ENCODE results near the gene TMEM150A. TPM values are rescaled to one million over a fixed set of nuclear protein-coding genes. Genes with fewer than 3 reads are reported as not detected.

The TMEM150A gene
- total and polyA plus RNA-seq, 2 of the 13 experiments (the other 11 are each of a cell fraction or from before 2014, with no cell fraction given), result 30.1 to 70.4 TPM

GRCh38 chr2:85566265-85566664 is 36.2 kb downstream of the TMEM150A start:
- Histone ChIP-seq H3K79me2 (ENCODE audit: insufficient read depth, low read length) (no peaks in the 10 kb centered on the region), H3K36me3 (replicated peaks in 1 of 2; ENCODE audit: control insufficient read depth in 1 of 2, insufficient read depth in 2 of 2, low read length in 2 of 2) (no peaks in the 10 kb centered on the region), H4K20me1 (ENCODE audit: insufficient read depth, low read length) (no peaks in the 10 kb centered on the region), H3K27ac (ENCODE audit: extremely low read length, insufficient read depth, low read length) (no peak overlapping the region), H3K4me2 (ENCODE audit: low read depth, low read length) (no peak overlapping the region), H3K4me3 (replicated peaks in 1 of 3; ENCODE audit: insufficient read depth in 1 of 3, low read depth in 2 of 3, low read length in 3 of 3) (no peak overlapping the region), H3K9me3 (ENCODE audit: low read length) (no peaks in the 10 kb centered on the region), H3K9ac (ENCODE audit: insufficient read depth, low read depth, low read length) (no peak overlapping the region), H3K4me1 (ENCODE audit: insufficient read depth, low read length) (peaks cover 25% of the 10 kb centered on the region), H3K27me3 (ENCODE audit: control insufficient read depth in 1 of 2, insufficient read depth in 2 of 2, low read length in 2 of 2) (peaks cover 0 to 7% of the 10 kb centered on the region in 2 experiments; a peak in 2 of 5 replicates), H2AFZ (ENCODE audit: low read length) (no peak overlapping the region)
- in situ Hi-C loops (cut with HindIII; ENCODE audit: extremely low pct_ligation_motif_present, low pct_unique_long_range_greater_than_20kb) (no loop called here), intact Hi-C loops (cut with micrococcal nuclease; ENCODE audit: unreplicated experiment) (no loop called here)
- DNase-seq (ENCODE audit: low spot score), result no peak
- WGBS (ENCODE audit: low lambda C conversion rate), result 26% methylated on average over 4 of the region's 4 CpGs
- CTCF ChIA-PET (ENCODE audit: low intra/inter-chr PET ratio, low total read pairs), result no interaction called here
- no peak for ATAC-seq
- TF ChIP-seq FOXP1 (IDR thresholded peaks at IDR 0.05) (no peak), FOXP1 (CRISPR knock-in tag; IDR thresholded peaks at IDR 0.05) (no peak), BORCS8-MEF2B (CRISPR knock-in tag; IDR thresholded peaks at IDR 0.05) (no peak), POLR2AphosphoS2 (IDR thresholded peaks at IDR 0.05; ENCODE audit: low read depth, low read length) (no peak), HNF4G (IDR thresholded peaks at IDR 0.05; ENCODE audit: borderline replicate concordance, low read depth, low read length) (peak; percentile 35; the same call in 1 of the 2 replicates), HNF4G (CRISPR knock-in tag; IDR thresholded peaks at IDR 0.05; ENCODE audit: borderline replicate concordance, low read depth) (no peak)
- TF ChIP-seq, protein P1, sequence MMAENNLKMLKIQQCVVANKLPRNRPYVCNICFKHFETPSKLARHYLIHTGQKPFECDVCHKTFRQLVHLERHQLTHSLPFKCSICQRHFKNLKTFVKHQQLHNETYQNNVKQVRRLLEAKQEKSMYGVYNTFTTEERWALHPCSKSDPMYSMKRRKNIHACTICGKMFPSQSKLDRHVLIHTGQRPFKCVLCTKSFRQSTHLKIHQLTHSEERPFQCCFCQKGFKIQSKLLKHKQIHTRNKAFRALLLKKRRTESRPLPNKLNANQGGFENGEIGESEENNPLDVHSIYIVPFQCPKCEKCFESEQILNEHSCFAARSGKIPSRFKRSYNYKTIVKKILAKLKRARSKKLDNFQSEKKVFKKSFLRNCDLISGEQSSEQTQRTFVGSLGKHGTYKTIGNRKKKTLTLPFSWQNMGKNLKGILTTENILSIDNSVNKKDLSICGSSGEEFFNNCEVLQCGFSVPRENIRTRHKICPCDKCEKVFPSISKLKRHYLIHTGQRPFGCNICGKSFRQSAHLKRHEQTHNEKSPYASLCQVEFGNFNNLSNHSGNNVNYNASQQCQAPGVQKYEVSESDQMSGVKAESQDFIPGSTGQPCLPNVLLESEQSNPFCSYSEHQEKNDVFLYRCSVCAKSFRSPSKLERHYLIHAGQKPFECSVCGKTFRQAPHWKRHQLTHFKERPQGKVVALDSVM (CRISPR knock-in tag; IDR thresholded peaks at IDR 0.05), result peak; percentile 73
- no peak for FAIRE-seq
- POLR2A ChIA-PET, result interaction anchor here (1.4 to 20.8 kb wide), 3 partner anchors 8 to 33 kb away, joined by 3 to 645 read pairs (median 8); partner anchors contain the start of genes C2orf68, RNF181 and TMEM150A
- BruUV-seq (replicated peaks), result no TSS peak
